ENCODE data around the gene GLIPR1.
A peak's percentile ranks its signal among the peaks of the same experiment; 100 is the strongest.

The GLIPR1 gene

GRCh38 chr12:75460204-75460603 is 20.4 kb upstream of the GLIPR1 start:
- TF ChIP-seq, protein P1, sequence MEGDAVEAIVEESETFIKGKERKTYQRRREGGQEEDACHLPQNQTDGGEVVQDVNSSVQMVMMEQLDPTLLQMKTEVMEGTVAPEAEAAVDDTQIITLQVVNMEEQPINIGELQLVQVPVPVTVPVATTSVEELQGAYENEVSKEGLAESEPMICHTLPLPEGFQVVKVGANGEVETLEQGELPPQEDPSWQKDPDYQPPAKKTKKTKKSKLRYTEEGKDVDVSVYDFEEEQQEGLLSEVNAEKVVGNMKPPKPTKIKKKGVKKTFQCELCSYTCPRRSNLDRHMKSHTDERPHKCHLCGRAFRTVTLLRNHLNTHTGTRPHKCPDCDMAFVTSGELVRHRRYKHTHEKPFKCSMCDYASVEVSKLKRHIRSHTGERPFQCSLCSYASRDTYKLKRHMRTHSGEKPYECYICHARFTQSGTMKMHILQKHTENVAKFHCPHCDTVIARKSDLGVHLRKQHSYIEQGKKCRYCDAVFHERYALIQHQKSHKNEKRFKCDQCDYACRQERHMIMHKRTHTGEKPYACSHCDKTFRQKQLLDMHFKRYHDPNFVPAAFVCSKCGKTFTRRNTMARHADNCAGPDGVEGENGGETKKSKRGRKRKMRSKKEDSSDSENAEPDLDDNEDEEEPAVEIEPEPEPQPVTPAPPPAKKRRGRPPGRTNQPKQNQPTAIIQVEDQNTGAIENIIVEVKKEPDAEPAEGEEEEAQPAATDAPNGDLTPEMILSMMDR (IDR thresholded peaks at IDR 0.05), result no peak
- no peak overlapping the region for H3K4me3 ChIP-seq (ENCODE audit: low read depth in 1 of 2, low read length in 1 of 2)
- H3K4me1 ChIP-seq (ENCODE audit: control insufficient read depth in 1 of 2, insufficient read depth in 1 of 2, low read depth in 1 of 2, low read length in 1 of 2), result peaks cover 12 to 27% of the 10 kb centered on the region in 2 experiments
- peaks cover 5% of the 10 kb centered on the region for H3K9me3 ChIP-seq
- H3K27ac ChIP-seq, result no peak overlapping the region
- no peaks in the 10 kb centered on the region for H3K36me3 ChIP-seq
- no peaks in the 10 kb centered on the region for H3K27me3 ChIP-seq

- TF ChIP-seq, protein P1 (IDR thresholded peaks at IDR 0.05), result no peak
- no peaks in the 10 kb centered on the region for H3K36me3 ChIP-seq
- no peaks in the 10 kb centered on the region for H3K9me3 ChIP-seq
- no peaks in the 10 kb centered on the region for H3K27me3 ChIP-seq
- peak overlapping the region in 1 of 2 experiments; percentile 42 for H3K4me3 ChIP-seq (ENCODE audit: low read depth in 1 of 2, low read length in 1 of 2)
- H3K27ac ChIP-seq, result peak overlapping the region; percentile 84
- H3K4me1 ChIP-seq (ENCODE audit: control insufficient read depth in 1 of 2, insufficient read depth in 1 of 2, low read depth in 1 of 2, low read length in 1 of 2), result peaks cover 17 to 27% of the 10 kb centered on the region in 2 experiments
These were observed 8.4 kb upstream of the GLIPR1 start for GRCh38 chr12:75471902-75472890.

DNA sequence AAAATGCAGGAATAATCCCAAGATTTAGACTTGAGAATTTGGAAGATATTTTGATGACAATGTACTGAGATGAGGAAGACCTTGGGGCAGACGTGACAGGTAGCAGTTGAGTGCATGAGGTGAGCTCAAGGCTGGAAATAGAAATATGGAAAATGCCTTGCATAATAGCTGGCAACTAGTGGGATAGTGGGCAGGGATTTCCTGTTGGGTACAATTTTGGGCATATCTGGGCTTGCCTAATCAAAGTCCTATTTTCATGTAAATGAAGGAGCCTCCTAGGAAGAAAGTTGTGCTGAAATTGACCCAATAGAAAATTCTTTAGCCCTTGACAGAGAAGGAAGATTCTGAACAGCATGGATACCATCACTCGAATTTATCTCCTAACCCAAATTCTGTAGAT is 6.4 kb upstream of the GLIPR1 start:
- H3K9me3 ChIP-seq, result no peaks in the 10 kb centered on the region
- H3K27ac ChIP-seq, result no peak overlapping the region
- no peak overlapping the region for H3K4me3 ChIP-seq (ENCODE audit: low read depth in 1 of 2, low read length in 1 of 2)
- peaks cover 37 to 47% of the 10 kb centered on the region in 2 experiments for H3K4me1 ChIP-seq (ENCODE audit: control insufficient read depth in 1 of 2, insufficient read depth in 1 of 2, low read depth in 1 of 2, low read length in 1 of 2)
- TF ChIP-seq, protein P1 (IDR thresholded peaks at IDR 0.05), result no peak
- no peaks in the 10 kb centered on the region for H3K27me3 ChIP-seq
- H3K36me3 ChIP-seq, result no peaks in the 10 kb centered on the region

- TF ChIP-seq, protein P1 (IDR thresholded peaks at IDR 0.05), result no peak
- no peak overlapping the region for H3K27ac ChIP-seq
These were observed 4.5 kb upstream of the GLIPR1 start for GRCh38 chr12:75476071-75476470.

GRCh38 chr12:75477137-75477536 is 3.4 kb upstream of the GLIPR1 start:
- H3K36me3 ChIP-seq, result no peaks in the 10 kb centered on the region
- H3K4me3 ChIP-seq (ENCODE audit: low read depth in 1 of 2, low read length in 1 of 2), result no peak overlapping the region
- peak overlapping the region; percentile 94 for H3K27ac ChIP-seq
- TF ChIP-seq, protein P1 (IDR thresholded peaks at IDR 0.05), result no peak
- no peaks in the 10 kb centered on the region for H3K27me3 ChIP-seq
- H3K4me1 ChIP-seq (ENCODE audit: control insufficient read depth in 1 of 2, insufficient read depth in 1 of 2, low read depth in 1 of 2, low read length in 1 of 2), result peaks cover 55 to 62% of the 10 kb centered on the region in 2 experiments
- no peaks in the 10 kb centered on the region for H3K9me3 ChIP-seq

More at GRCh38 chr12:75476071-75476470, 4.5 kb upstream of the GLIPR1 start:
- H3K27me3 ChIP-seq, result no peaks in the 10 kb centered on the region
- H3K9me3 ChIP-seq, result no peaks in the 10 kb centered on the region
- no peaks in the 10 kb centered on the region for H3K36me3 ChIP-seq
- H3K4me3 ChIP-seq (ENCODE audit: low read depth in 1 of 2, low read length in 1 of 2), result no peak overlapping the region
- peaks cover 56 to 64% of the 10 kb centered on the region in 2 experiments for H3K4me1 ChIP-seq (ENCODE audit: control insufficient read depth in 1 of 2, insufficient read depth in 1 of 2, low read depth in 1 of 2, low read length in 1 of 2)

Measured in neutrophil (primary cell).